SK-N-SH treated with all-trans-retinoic acid at 6 μM for 48 hours (cell line): ENCODE results near the gene GGACT.
"Not testable (repeated sequence)": the region's sequence is repeated elsewhere in the genome, so short reads cannot be mapped to it uniquely, and the experiment has no call there.

ENCODE experiments used
- ATAC-seq: fragments of 200-7000 bp; cut with Tn5 transposase; 3 replicates; pipeline ENCODE4 v1.9.1; 2020; ENCODE audit warnings: mild to moderate bottlenecking, moderate library complexity
- ARNTL ChIP-seq: fragments of 450-650 bp; formaldehyde crosslinking; IDR thresholded peaks from 2 replicates; pipeline ENCODE4 v1.5.0; 2020; ENCODE audit warnings: low read depth, mild to moderate bottlenecking, moderate library complexity, borderline replicate concordance
- BACH2 ChIP-seq: fragments of 250-450 bp; sonication (Bioruptor Pico); IDR thresholded peaks from 2 replicates; pipeline ENCODE4 v1.9.0; 2021; ENCODE audit warnings: mild to moderate bottlenecking, borderline replicate concordance
- CSDC2 ChIP-seq: fragments of 250-450 bp; sonication (Bioruptor Pico); IDR thresholded peaks from 2 replicates; pipeline ENCODE4 v1.5.0; 2020; ENCODE audit warnings: mild to moderate bottlenecking, moderate library complexity
- ESRRG ChIP-seq: fragments of 250-450 bp; sonication (Bioruptor Pico); IDR thresholded peaks from 2 replicates; pipeline ENCODE4 v1.6.1; 2021; ENCODE audit warnings: mild to moderate bottlenecking
- GLIS3 ChIP-seq: fragments of 250-450 bp; sonication (Bioruptor Pico); IDR thresholded peaks from 2 replicates; pipeline ENCODE4 v1.5.0; 2020; ENCODE audit warnings: mild to moderate bottlenecking, moderate library complexity
- ISL1 ChIP-seq: fragments of 250-450 bp; sonication (Bioruptor Pico); IDR thresholded peaks from 2 replicates; pipeline ENCODE4 v2.1.2; 2022; ENCODE audit warnings: mild to moderate bottlenecking, moderate library complexity
- OSR1 ChIP-seq: fragments of 250-450 bp; sonication (Bioruptor Pico); IDR thresholded peaks from 2 replicates; pipeline ENCODE4 v1.8.0; 2022; ENCODE audit warnings: moderate library complexity, mild to moderate bottlenecking, inconsistent platforms
- PPARA ChIP-seq: fragments of 250-450 bp; sonication (Bioruptor Pico); IDR thresholded peaks from 2 replicates; pipeline ENCODE4 v1.5.0; 2020; ENCODE audit warnings: mild to moderate bottlenecking, borderline replicate concordance
- RARB ChIP-seq: fragments of 250-450 bp; sonication (Bioruptor Pico); IDR thresholded peaks from 2 replicates; pipeline ENCODE4 v1.8.0; 2021; ENCODE audit warnings: mild to moderate bottlenecking, moderate library complexity
- SNAI2 ChIP-seq: fragments of 250-450 bp; sonication (Bioruptor Pico); IDR thresholded peaks from 2 replicates; pipeline ENCODE4 v1.5.0; 2020; ENCODE audit warnings: mild to moderate bottlenecking, moderate library complexity
- TCF4 ChIP-seq: fragments of 250-450 bp; sonication (Bioruptor Pico); IDR thresholded peaks from 2 replicates; pipeline ENCODE4 v1.8.0; 2021; ENCODE audit warnings: mild to moderate bottlenecking, moderate library complexity, borderline replicate concordance
- ZC3H10 ChIP-seq: fragments of 250-450 bp; sonication (Bioruptor Pico); IDR thresholded peaks from 2 replicates; pipeline ENCODE4 v1.5.1; 2021; ENCODE audit warnings: mild to moderate bottlenecking, moderate library complexity
- ZFP3 ChIP-seq: fragments of 250-450 bp; sonication (Bioruptor Pico); IDR thresholded peaks from 2 replicates; pipeline ENCODE4 v1.5.0; 2020; ENCODE audit warnings: mild to moderate bottlenecking, moderate library complexity
- ZFP30 ChIP-seq: fragments of 450-650 bp; formaldehyde crosslinking; IDR thresholded peaks from 2 replicates; pipeline ENCODE4 v1.5.0; 2022; ENCODE audit warnings: mild to moderate bottlenecking, moderate library complexity
- ZNF565 ChIP-seq: fragments of 450-650 bp; formaldehyde crosslinking; conservative IDR thresholded peaks from 2 replicates; pipeline ENCODE4 v1.5.0; 2020; ENCODE audit warnings: low read depth, mild to moderate bottlenecking, moderate library complexity
- ZNF70 ChIP-seq: fragments of 450-650 bp; formaldehyde crosslinking; IDR thresholded peaks from 2 replicates; pipeline ENCODE4 v1.5.0; 2020; ENCODE audit warnings: mild to moderate bottlenecking, moderate library complexity
- ZNF8 ChIP-seq: fragments of 450-650 bp; formaldehyde crosslinking; IDR thresholded peaks from 2 replicates; pipeline ENCODE4 v1.5.0; 2020; ENCODE audit warnings: mild to moderate bottlenecking, moderate library complexity
- TF ChIP-seq, protein P1 (sequence below): fragments of 250-450 bp; sonication (Bioruptor Pico); IDR thresholded peaks from 2 replicates; pipeline ENCODE4 v1.5.0; 2020; ENCODE audit warnings: mild to moderate bottlenecking, moderate library complexity
- TF ChIP-seq, protein P2 (sequence below): fragments of 250-450 bp; sonication (Bioruptor Pico); IDR thresholded peaks from 2 replicates; pipeline ENCODE4 v1.8.0; 2021; ENCODE audit warnings: low read depth, mild to moderate bottlenecking, moderate library complexity, borderline replicate concordance
- TF ChIP-seq, protein P3 (sequence below): fragments of 250-450 bp; sonication (Bioruptor Pico); IDR thresholded peaks from 2 replicates; pipeline ENCODE4 v1.5.1; 2021; ENCODE audit warnings: mild to moderate bottlenecking, moderate library complexity
- TF ChIP-seq, protein P4 (sequence below): fragments of 250-450 bp; sonication (Bioruptor Pico); IDR thresholded peaks from 2 replicates; pipeline ENCODE4 v1.5.1; 2020; ENCODE audit warnings: low read depth, mild to moderate bottlenecking, moderate library complexity
- TF ChIP-seq, protein P5 (sequence below): fragments of 250-450 bp; sonication (Bioruptor Pico); IDR thresholded peaks from 2 replicates; pipeline ENCODE4 v1.8.0; 2020; ENCODE audit warnings: mild to moderate bottlenecking, moderate library complexity, borderline replicate concordance

The GGACT gene

DNA sequence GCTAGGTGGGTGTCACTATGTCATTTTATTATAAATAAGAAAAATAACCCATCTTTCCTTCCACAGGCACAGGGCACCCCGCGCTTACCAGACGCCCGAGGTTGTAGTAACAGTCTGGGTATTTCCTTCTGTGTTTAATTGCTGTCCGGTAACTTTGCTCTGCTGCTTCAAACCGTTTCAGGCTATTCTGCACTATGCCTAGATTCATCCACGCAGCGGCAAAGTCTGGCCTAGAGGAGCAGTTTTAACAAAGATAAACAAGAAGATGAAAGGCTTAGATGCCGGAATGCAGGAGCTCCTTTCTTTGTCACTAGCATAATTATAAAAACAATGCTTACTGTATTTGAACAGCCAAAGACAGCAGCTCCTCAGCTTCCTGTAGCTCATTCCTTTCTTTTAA is 36.9 kb upstream of the GGACT start:
- no peak for ATAC-seq
- TF ChIP-seq ZNF70 (CRISPR knock-in tag) (no peak), BACH2 (CRISPR knock-in tag) (no peak), ISL1 (CRISPR knock-in tag) (no peak)

DNA sequence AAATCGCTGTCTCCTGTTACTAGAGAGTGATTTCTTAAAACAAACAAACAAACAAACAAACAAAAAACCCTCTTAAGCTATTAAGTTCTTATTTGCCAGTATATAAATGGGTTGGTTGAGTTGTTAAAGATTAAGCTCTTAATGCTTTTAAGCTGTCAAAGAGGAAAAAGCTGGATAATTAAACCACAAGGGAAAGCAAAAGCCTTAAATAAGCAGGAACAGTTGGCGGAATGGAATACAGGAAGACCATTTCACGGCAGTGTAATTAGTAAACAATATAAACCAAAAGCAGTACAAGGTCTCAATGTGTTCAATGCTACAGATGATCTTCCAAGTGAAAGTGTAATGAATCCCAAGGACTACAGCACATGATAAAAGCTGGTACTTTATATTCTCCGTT is 32.2 kb upstream of the GGACT start:
- ATAC-seq: no peak
- TF ChIP-seq, protein P1, sequence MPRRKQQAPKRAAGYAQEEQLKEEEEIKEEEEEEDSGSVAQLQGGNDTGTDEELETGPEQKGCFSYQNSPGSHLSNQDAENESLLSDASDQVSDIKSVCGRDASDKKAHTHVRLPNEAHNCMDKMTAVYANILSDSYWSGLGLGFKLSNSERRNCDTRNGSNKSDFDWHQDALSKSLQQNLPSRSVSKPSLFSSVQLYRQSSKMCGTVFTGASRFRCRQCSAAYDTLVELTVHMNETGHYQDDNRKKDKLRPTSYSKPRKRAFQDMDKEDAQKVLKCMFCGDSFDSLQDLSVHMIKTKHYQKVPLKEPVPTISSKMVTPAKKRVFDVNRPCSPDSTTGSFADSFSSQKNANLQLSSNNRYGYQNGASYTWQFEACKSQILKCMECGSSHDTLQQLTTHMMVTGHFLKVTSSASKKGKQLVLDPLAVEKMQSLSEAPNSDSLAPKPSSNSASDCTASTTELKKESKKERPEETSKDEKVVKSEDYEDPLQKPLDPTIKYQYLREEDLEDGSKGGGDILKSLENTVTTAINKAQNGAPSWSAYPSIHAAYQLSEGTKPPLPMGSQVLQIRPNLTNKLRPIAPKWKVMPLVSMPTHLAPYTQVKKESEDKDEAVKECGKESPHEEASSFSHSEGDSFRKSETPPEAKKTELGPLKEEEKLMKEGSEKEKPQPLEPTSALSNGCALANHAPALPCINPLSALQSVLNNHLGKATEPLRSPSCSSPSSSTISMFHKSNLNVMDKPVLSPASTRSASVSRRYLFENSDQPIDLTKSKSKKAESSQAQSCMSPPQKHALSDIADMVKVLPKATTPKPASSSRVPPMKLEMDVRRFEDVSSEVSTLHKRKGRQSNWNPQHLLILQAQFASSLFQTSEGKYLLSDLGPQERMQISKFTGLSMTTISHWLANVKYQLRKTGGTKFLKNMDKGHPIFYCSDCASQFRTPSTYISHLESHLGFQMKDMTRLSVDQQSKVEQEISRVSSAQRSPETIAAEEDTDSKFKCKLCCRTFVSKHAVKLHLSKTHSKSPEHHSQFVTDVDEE (CRISPR knock-in tag): no peak
- TF ChIP-seq GLIS3 (CRISPR knock-in tag) (no peak), ARNTL (CRISPR knock-in tag) (no peak), RARB (CRISPR knock-in tag) (no peak), ZNF8 (no peak), ZNF70 (CRISPR knock-in tag) (no peak), BACH2 (CRISPR knock-in tag) (no peak)
- TF ChIP-seq, protein P2, sequence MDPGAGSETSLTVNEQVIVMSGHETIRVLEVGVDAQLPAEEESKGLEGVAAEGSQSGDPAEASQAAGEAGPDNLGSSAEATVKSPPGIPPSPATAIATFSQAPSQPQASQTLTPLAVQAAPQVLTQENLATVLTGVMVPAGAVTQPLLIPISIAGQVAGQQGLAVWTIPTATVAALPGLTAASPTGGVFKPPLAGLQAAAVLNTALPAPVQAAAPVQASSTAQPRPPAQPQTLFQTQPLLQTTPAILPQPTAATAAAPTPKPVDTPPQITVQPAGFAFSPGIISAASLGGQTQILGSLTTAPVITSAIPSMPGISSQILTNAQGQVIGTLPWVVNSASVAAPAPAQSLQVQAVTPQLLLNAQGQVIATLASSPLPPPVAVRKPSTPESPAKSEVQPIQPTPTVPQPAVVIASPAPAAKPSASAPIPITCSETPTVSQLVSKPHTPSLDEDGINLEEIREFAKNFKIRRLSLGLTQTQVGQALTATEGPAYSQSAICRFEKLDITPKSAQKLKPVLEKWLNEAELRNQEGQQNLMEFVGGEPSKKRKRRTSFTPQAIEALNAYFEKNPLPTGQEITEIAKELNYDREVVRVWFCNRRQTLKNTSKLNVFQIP (CRISPR knock-in tag): no peak
- TF ChIP-seq, protein P3, sequence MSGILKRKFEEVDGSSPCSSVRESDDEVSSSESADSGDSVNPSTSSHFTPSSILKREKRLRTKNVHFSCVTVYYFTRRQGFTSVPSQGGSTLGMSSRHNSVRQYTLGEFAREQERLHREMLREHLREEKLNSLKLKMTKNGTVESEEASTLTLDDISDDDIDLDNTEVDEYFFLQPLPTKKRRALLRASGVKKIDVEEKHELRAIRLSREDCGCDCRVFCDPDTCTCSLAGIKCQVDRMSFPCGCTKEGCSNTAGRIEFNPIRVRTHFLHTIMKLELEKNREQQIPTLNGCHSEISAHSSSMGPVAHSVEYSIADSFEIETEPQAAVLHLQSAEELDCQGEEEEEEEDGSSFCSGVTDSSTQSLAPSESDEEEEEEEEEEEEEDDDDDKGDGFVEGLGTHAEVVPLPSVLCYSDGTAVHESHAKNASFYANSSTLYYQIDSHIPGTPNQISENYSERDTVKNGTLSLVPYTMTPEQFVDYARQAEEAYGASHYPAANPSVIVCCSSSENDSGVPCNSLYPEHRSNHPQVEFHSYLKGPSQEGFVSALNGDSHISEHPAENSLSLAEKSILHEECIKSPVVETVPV (CRISPR knock-in tag): no peak

- TF ChIP-seq GLIS3 (CRISPR knock-in tag) (no peak), ISL1 (CRISPR knock-in tag) (no peak), ZNF70 (CRISPR knock-in tag) (no peak), ZC3H10 (CRISPR knock-in tag) (no peak), ZNF565 (CRISPR knock-in tag) (no peak), TCF4 (CRISPR knock-in tag) (no peak), RARB (CRISPR knock-in tag) (no peak), SNAI2 (CRISPR knock-in tag) (no peak), BACH2 (CRISPR knock-in tag) (no peak), ZNF8 (no peak), ESRRG (CRISPR knock-in tag) (no peak), OSR1 (CRISPR knock-in tag) (no peak), ZFP3 (no peak), ARNTL (CRISPR knock-in tag) (no peak), PPARA (CRISPR knock-in tag) (no peak), CSDC2 (CRISPR knock-in tag) (no peak), ZFP30 (no peak)
- TF ChIP-seq, protein P4, sequence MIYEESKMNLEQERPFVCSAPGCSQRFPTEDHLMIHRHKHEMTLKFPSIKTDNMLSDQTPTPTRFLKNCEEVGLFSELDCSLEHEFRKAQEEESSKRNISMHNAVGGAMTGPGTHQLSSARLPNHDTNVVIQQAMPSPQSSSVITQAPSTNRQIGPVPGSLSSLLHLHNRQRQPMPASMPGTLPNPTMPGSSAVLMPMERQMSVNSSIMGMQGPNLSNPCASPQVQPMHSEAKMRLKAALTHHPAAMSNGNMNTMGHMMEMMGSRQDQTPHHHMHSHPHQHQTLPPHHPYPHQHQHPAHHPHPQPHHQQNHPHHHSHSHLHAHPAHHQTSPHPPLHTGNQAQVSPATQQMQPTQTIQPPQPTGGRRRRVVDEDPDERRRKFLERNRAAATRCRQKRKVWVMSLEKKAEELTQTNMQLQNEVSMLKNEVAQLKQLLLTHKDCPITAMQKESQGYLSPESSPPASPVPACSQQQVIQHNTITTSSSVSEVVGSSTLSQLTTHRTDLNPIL (CRISPR knock-in tag): no peak
- TF ChIP-seq, protein P5, sequence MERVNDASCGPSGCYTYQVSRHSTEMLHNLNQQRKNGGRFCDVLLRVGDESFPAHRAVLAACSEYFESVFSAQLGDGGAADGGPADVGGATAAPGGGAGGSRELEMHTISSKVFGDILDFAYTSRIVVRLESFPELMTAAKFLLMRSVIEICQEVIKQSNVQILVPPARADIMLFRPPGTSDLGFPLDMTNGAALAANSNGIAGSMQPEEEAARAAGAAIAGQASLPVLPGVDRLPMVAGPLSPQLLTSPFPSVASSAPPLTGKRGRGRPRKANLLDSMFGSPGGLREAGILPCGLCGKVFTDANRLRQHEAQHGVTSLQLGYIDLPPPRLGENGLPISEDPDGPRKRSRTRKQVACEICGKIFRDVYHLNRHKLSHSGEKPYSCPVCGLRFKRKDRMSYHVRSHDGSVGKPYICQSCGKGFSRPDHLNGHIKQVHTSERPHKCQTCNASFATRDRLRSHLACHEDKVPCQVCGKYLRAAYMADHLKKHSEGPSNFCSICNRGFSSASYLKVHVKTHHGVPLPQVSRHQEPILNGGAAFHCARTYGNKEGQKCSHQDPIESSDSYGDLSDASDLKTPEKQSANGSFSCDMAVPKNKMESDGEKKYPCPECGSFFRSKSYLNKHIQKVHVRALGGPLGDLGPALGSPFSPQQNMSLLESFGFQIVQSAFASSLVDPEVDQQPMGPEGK (CRISPR knock-in tag): no peak
- TF ChIP-seq, protein P3 (CRISPR knock-in tag): no peak
- ATAC-seq: no peak
Measured at GRCh38 chr13:100619940-100620339, 31.4 kb upstream of the GGACT start.

DNA sequence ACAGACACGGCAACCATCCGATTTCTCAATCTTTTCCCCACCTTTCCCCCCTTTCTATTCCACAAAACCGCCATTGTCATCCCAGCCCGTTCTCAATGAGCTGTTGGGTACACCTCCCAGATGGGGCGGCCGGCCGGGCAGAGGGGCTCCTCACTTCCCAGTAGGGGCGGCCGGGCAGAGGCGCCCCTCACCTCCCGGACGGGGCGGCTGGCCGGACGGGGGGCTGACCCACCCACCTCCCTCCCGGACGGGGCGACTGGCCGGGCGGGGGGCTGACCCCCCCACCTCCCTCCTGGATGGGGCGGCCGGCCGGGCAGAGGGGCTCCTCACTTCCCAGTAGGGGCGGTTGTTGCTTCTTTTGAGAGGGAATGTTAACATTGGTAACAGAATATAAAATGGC is 30.3 kb upstream of the GGACT start:
- ATAC-seq: not testable (repeated sequence)
